ENCODE measurements around the gene CAMKMT.

The CAMKMT gene

DNA sequence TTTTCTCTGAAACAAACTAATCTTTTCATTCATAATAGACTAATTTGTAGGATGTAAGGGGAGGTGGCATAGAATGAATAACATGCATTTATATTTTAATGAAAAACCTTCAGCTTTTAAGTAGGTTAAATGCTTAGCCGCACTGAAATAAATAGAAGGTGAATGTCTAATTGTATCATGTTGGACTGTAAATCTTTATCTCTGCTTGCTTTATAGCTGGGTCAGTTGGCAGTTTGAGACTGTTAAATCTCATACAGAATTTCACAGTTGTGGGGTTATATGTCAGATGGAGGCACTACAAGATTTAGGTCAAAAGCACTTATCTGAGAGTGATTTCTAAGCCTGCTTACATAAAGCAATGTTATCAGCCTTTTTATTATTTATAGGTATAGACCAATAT lies 405.0 kb downstream of the CAMKMT start:
- TF ChIP-seq, protein P1, sequence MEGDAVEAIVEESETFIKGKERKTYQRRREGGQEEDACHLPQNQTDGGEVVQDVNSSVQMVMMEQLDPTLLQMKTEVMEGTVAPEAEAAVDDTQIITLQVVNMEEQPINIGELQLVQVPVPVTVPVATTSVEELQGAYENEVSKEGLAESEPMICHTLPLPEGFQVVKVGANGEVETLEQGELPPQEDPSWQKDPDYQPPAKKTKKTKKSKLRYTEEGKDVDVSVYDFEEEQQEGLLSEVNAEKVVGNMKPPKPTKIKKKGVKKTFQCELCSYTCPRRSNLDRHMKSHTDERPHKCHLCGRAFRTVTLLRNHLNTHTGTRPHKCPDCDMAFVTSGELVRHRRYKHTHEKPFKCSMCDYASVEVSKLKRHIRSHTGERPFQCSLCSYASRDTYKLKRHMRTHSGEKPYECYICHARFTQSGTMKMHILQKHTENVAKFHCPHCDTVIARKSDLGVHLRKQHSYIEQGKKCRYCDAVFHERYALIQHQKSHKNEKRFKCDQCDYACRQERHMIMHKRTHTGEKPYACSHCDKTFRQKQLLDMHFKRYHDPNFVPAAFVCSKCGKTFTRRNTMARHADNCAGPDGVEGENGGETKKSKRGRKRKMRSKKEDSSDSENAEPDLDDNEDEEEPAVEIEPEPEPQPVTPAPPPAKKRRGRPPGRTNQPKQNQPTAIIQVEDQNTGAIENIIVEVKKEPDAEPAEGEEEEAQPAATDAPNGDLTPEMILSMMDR (IDR thresholded peaks at IDR 0.05; ENCODE audit: control insufficient read depth, insufficient read depth, low read depth, low read length, missing control alignments): no peak
- DNase-seq (ENCODE audit: low read depth): no peak
- H3K4me3 ChIP-seq (ENCODE audit: control insufficient read depth, low read depth, low read length): no peak overlapping the region

DNA sequence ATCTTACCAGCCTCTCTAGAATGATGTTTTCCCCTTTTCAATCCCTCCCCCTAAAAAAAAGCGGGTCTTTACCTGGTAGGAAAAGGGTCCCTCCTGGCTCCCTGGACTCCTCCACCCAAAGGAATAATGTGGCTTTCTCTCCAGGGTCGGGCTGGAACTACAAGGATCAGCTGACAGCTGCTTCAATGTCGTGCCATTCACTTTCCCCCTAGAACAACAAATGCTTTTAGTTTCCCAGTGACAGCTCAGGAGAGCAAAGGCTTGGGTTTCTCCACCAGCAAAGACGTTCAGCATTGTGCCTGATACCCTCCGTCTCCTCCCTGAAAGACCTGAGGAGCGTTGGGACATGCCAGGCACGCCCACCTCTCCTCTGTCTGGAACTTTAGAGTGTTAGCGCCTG lies 405.9 kb downstream of the CAMKMT start:
- H3K4me3 ChIP-seq (ENCODE audit: control insufficient read depth, low read depth, low read length): no peak overlapping the region
- TF ChIP-seq, protein P1 (IDR thresholded peaks at IDR 0.05; ENCODE audit: control insufficient read depth, insufficient read depth, low read depth, low read length, missing control alignments): no peak
- no peak for DNase-seq (ENCODE audit: low read depth)

DNA sequence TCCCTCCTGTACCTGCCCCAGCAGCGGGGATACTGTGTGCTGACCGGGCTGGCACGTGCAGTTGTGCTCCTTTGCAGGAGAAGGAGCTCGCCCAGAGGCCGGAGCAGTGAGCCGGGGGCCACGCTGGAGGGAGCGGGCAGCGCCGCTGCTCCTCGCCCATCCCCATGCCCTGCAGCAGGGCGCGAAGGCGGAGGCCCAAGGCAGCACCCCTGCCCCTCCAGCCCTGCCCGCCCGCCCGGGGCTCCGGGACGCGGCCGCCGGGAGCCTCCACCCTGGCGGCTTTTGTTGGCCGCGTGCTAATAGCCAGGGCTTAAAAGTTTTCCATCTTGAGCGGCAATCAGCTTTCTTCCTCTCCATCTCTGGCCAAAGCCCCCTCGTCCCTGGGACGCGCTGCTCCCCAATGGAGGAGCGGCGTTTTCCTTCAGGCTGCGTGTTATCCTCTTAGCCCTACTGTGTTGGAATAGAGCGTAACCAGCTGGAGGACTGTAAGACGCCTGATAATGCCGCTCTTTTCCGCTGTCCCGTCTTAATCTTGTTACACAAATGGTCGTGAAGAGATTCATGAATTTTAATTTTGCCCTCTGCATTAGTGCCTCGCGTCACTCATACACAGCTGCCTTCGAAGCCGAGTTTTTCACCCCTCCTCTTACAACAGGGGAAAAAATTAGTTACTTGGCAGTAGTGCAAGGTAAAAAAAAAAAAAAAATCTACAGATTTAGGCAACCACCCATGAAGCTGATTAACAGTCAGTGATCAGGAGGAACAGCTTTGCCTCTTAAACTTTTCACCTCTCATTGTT lies 406.9 kb downstream of the CAMKMT start:
- no peak for DNase-seq (ENCODE audit: low read depth)
- TF ChIP-seq, protein P1 (IDR thresholded peaks at IDR 0.05; ENCODE audit: control insufficient read depth, insufficient read depth, low read depth, low read length, missing control alignments): no peak
- no peak overlapping the region for H3K4me3 ChIP-seq (ENCODE audit: control insufficient read depth, low read depth, low read length)

DNA sequence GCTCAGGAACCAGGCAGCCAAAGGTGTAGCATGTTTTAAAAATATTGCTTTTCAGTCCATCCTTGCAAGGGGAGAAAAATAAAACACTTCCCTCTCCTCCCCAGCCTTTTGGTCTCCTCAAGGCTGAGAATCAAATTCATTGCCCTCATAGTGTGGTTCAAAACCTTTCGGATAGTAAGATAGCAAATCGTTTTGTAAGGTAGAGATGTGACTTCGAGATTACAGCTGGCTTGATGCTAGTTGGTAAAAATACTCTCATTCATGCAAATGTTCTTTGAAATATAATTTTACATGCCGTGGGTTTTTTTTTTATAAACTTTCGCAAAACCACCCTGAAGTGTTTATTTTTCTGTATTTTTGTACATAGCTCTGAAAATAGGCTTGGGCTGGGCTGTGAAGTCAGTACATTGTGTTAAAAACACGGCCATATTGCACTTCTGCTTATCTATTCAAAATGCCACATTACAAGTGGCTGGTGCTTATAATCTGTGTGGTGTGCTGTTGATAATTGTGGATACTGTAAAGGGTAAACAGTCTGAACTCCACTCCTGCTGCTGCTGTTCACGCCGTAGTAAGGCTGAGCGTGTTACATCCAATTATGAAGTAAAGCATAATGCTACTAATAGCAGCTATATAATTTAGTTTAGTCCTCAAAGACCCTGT lies 407.7 kb downstream of the CAMKMT start:
- no peak overlapping the region for H3K4me3 ChIP-seq (ENCODE audit: control insufficient read depth, low read depth, low read length)
- TF ChIP-seq, protein P1 (IDR thresholded peaks at IDR 0.05; ENCODE audit: control insufficient read depth, insufficient read depth, low read depth, low read length, missing control alignments): no peak
- DNase-seq (ENCODE audit: low read depth): no peak

DNA sequence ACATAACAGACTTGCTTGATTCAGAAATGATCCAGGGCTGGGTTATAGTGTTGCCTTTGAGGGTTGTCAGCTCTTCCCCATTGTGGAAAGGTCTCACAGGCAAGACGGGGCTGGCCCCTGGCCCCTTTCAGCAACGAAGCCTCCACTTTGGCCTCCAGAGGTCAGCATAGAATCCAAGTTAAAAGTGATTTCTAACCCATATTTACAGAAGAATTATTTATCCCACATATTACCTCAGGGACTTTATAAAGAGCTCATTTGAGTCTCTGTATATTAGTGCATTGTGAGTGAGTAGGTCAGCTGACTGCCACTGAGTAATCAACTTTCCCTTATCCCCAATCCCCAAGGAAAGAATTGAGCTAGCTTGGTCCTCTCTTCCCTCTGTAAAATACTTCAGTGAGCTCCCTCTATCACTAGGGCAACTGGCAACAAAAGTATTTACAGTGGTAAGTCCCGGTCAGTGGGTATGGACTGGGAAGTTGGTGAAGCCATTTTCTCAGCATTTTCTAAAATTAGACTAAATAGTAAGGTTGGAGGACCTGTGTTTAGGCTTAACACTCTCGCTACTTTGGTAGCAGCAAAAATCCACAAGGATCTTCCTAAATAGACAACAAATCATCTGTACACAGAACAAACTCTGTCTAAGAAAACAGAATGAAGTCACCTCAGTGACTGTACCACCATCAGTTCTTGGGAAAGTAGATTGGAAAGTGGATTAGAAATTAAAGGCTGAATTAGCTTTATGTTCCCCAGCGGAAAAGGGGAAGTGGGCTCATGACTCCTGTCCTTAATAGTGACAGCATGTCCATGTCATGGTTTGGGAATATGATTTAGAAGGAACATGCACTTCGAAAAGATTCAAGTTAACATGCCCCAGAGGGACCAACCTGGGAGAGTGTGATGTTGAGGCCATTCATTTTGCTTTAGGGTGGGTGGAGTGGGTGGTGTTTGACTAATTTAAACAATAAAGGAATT lies 408.8 kb downstream of the CAMKMT start:
- TF ChIP-seq, protein P1 (IDR thresholded peaks at IDR 0.05; ENCODE audit: control insufficient read depth, insufficient read depth, low read depth, low read length, missing control alignments): no peak
- no peak overlapping the region for H3K4me3 ChIP-seq (ENCODE audit: control insufficient read depth, low read depth, low read length)
- no peak for DNase-seq (ENCODE audit: low read depth)

DNA sequence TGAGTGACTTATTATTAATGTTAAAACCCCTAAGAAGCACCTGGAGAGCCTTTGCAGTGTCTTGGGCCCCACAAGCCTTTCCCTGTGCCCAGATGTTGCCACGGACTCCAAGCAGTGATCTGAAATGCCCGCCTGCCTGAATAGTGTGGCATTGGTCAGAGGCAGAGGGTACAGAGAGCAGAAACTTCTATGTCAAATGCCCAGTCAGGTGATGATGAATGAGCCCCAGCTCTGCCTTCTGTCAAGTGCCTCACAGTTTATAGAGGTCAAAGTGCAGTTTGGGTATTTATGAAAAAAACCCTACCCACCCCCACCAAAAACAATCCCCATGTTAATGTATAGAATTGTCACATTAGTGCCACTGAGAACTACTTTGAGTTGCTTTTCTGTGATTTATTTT lies 409.8 kb downstream of the CAMKMT start:
- TF ChIP-seq, protein P1 (IDR thresholded peaks at IDR 0.05; ENCODE audit: control insufficient read depth, insufficient read depth, low read depth, low read length, missing control alignments): no peak
- no peak for DNase-seq (ENCODE audit: low read depth)

More for the DNA sequence above, 409.8 kb downstream of the CAMKMT start:
- H3K4me3 ChIP-seq (ENCODE audit: control insufficient read depth, low read depth, low read length): no peak overlapping the region
